ENCODE data around the gene RSBN1L. TPM values are rescaled to one million over a fixed set of nuclear protein-coding genes. Genes with fewer than 3 reads are reported as not detected.

Gene RSBN1L
- polyA plus RNA-seq, 2 of the 4 experiments (the other 2 are of a cell fraction), result 11.1 to 13.0 TPM

DNA sequence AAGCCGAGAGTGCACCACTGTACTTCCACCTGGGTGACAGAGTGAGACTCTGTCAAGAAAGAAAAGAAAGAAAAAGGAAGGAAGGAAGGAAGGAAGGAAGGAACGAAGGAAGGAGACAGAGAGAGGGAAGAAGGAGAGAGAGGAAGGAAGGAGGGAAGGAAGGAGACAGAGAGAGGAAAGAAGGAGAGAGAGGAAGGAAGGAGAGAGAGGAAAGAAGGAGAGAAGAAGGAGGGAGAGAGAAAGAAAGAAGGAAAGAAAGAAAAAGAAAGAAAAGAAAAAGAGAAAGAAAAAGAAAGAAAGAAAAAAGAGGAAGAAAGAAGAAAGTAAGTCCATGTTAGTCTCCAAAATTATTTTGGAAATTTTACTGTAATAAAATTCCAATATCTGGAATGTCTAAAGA is 33.4 kb upstream of the RSBN1L start:
- H3K27ac ChIP-seq, result no peak overlapping the region
- POLR2A ChIA-PET, result no interaction called here
- H3K9me3 ChIP-seq, result no peaks in the 10 kb centered on the region
- 93% methylated on average over 2 of the region's 2 CpGs for WGBS (ENCODE audit: missing lambda C conversion rate)
- DNase-seq (ENCODE audit: low read depth in 1 of 2, low spot score in 1 of 2) (no peak), ATAC-seq (no peak), FAIRE-seq (no peak)
- peaks cover 2% of the 10 kb centered on the region; the same call in 1 of the 3 replicates for H3K4me1 ChIP-seq
- TF ChIP-seq MYC (IDR thresholded peaks at IDR 0.05; ENCODE audit: borderline replicate concordance, low read length), result no peak
- TF ChIP-seq KDM5A (IDR thresholded peaks at IDR 0.05), result no peak
- TF ChIP-seq POLR2A (IDR thresholded peaks at IDR 0.05; ENCODE audit: low read length), result no peak
- TF ChIP-seq TP53 (CRISPR knock-in tag; IDR thresholded peaks at IDR 0.05), result no peak
- no peak for TF ChIP-seq SMC3 (IDR thresholded peaks at IDR 0.05)
- no peak for TF ChIP-seq HOXB13 (CRISPR knock-in tag; IDR thresholded peaks at IDR 0.05; ENCODE audit: low read depth)
- TF ChIP-seq, protein P1, sequence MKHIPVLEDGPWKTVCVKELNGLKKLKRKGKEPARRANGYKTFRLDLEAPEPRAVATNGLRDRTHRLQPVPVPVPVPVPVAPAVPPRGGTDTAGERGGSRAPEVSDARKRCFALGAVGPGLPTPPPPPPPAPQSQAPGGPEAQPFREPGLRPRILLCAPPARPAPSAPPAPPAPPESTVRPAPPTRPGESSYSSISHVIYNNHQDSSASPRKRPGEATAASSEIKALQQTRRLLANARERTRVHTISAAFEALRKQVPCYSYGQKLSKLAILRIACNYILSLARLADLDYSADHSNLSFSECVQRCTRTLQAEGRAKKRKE (CRISPR knock-in tag; IDR thresholded peaks at IDR 0.05; ENCODE audit: low read depth), result no peak
- no peak for TF ChIP-seq HDAC2 (IDR thresholded peaks at IDR 0.05)
- no peak for TF ChIP-seq POLR2AphosphoS2 (conservative IDR thresholded peaks at IDR 0.05; ENCODE audit: low read length)
- no peak for TF ChIP-seq NFE2L2 (conservative IDR thresholded peaks at IDR 0.05; ENCODE audit: low read length)
- TF ChIP-seq, protein P2, sequence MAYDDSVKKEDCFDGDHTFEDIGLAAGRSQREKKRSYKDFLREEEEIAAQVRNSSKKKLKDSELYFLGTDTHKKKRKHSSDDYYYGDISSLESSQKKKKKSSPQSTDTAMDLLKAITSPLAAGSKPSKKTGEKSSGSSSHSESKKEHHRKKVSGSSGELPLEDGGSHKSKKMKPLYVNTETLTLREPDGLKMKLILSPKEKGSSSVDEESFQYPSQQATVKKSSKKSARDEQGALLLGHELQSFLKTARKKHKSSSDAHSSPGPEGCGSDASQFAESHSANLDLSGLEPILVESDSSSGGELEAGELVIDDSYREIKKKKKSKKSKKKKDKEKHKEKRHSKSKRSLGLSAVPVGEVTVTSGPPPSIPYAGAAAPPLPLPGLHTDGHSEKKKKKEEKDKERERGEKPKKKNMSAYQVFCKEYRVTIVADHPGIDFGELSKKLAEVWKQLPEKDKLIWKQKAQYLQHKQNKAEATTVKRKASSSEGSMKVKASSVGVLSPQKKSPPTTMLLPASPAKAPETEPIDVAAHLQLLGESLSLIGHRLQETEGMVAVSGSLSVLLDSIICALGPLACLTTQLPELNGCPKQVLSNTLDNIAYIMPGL (CRISPR knock-in tag; IDR thresholded peaks at IDR 0.05; ENCODE audit: borderline replicate concordance), result no peak
- no peak for TF ChIP-seq JUN (IDR thresholded peaks at IDR 0.05)
- TF ChIP-seq ZC3H11A (IDR thresholded peaks at IDR 0.05), result no peak
- no peak overlapping the region for H3K4me3 ChIP-seq
- no peak overlapping the region for H3K4me2 ChIP-seq
- CTCF ChIA-PET, result interaction anchor here (3.3 kb wide), 1 partner anchor 11 kb away, joined by 16 read pairs; no protein-coding TSS in a partner anchor

DNA sequence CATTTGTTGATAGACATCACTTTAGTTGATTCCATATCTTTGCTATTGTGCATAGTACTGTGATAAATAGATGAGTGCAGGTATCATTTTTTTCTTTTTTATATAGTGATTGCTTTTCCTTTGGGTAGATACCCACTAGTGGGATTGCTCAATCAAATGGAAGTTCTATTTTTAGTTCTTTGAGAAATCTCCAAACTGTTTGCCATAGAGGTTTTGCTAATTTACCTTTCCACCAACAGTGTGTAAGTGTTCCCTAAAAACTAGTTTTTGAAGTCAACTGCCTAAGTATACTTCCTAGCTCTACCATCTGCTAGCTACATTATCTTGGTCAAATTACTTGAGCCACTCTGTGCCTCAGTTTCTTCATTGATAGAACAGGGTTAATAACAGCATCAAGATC is 31.5 kb upstream of the RSBN1L start:
- TF ChIP-seq ZFP36 (IDR thresholded peaks at IDR 0.05; ENCODE audit: borderline replicate concordance, partially characterized antibody), result no peak
- peak in 1 of 2 experiments; percentile 8; a peak in 1 of 4 replicates for TF ChIP-seq CEBPB (IDR thresholded peaks at IDR 0.05)
- Histone ChIP-seq H3K27ac (peak overlapping the region in 1 of 2 experiments; percentile 19; a peak in 1 of 6 replicates), H3K4me3 (no peak overlapping the region), H3K4me1 (peaks cover 2% of the 10 kb centered on the region; the same call in 1 of the 3 replicates), H3K9me3 (no peaks in the 10 kb centered on the region), H3K4me2 (no peak overlapping the region)
- DNase-seq (ENCODE audit: low read depth in 1 of 2, low spot score in 1 of 2), result no peak
- POLR2A ChIA-PET, result no interaction called here
- no peak for ATAC-seq
- CTCF ChIA-PET, result interaction anchor here (0.6 to 3.3 kb wide), 6 partner anchors 9 to 271 kb away, joined by 3 to 16 read pairs (median 5); partner anchors contain the start of gene RSBN1L
- FAIRE-seq, result no peak

DNA sequence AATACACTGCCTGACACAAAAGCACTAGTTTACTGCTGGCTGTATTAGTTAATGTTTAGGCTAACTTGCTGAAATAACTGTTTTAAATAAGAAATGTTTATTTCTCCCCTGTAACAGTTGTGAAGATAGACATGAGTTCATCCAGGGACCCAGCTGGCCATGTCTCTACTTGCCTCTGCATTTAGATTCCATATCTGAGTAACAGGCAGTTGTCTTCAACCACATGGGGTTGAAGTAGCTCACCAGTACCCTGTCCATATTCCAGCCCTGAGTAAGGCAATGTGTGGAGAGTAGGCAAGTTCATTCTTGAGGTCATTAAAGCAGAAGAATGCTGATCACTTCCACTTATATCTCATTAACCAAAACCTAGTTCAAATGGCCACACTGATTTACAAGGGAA is 31.1 kb upstream of the RSBN1L start:
- no peak for DNase-seq (ENCODE audit: low read depth in 1 of 2, low spot score in 1 of 2)
- ChIA-PET POLR2A (no interaction called here), CTCF (interaction anchor here (0.8 to 3.3 kb wide), 4 partner anchors 9 to 270 kb away, joined by 3 to 16 read pairs (median 6); no protein-coding TSS in a partner anchor)
- TF ChIP-seq PHF8 (IDR thresholded peaks at IDR 0.05; ENCODE audit: borderline replicate concordance, low read depth) (no peak), RNF2 (IDR thresholded peaks at IDR 0.05; ENCODE audit: borderline replicate concordance, low read depth) (no peak), SMC3 (IDR thresholded peaks at IDR 0.05) (no peak)
- TF ChIP-seq, protein P3, sequence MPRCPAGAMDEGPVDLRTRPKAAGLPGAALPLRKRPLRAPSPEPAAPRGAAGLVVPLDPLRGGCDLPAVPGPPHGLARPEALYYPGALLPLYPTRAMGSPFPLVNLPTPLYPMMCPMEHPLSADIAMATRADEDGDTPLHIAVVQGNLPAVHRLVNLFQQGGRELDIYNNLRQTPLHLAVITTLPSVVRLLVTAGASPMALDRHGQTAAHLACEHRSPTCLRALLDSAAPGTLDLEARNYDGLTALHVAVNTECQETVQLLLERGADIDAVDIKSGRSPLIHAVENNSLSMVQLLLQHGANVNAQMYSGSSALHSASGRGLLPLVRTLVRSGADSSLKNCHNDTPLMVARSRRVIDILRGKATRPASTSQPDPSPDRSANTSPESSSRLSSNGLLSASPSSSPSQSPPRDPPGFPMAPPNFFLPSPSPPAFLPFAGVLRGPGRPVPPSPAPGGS (IDR thresholded peaks at IDR 0.05), result no peak
- Histone ChIP-seq H3K9me3 (no peaks in the 10 kb centered on the region), H3K27ac (peak overlapping the region in 1 of 2 experiments; percentile 19; a peak in 1 of 6 replicates), H3K4me3 (no peak overlapping the region), H3K4me2 (no peak overlapping the region), H3K4me1 (peaks cover 2% of the 10 kb centered on the region; the same call in 1 of the 3 replicates)
- no peak for ATAC-seq
- FAIRE-seq, result no peak
